Measurements from ENCODE around the gene BUB1. TPM values are rescaled to one million over a fixed set of nuclear protein-coding genes. Genes with fewer than 3 reads are reported as not detected.
"Not testable (repeated sequence)": the region's sequence is repeated elsewhere in the genome, so short reads cannot be mapped to it uniquely, and the experiment has no call there.

The BUB1 gene
- total RNA-seq, 1 donor from 2014 or later, result 7.3 TPM

- no peaks in the 10 kb centered on the region for H3K9me3 Mint-ChIP-seq (ENCODE audit: unreplicated experiment)
- H3K4me1 Mint-ChIP-seq (ENCODE audit: unreplicated experiment), result no peaks in the 10 kb centered on the region
- no peaks in the 10 kb centered on the region for H3K36me3 Mint-ChIP-seq (ENCODE audit: unreplicated experiment)
- H3K27me3 Mint-ChIP-seq (ENCODE audit: unreplicated experiment), result peaks cover 79% of the 10 kb centered on the region
- no peak overlapping the region for H3K4me3 Mint-ChIP-seq (ENCODE audit: unreplicated experiment)
- TF ChIP-seq CTCF (IDR thresholded peaks at IDR 0.05), result no peak
- no peak overlapping the region for H3K27ac Mint-ChIP-seq (ENCODE audit: unreplicated experiment)
- no peak for DNase-seq (ENCODE audit: extremely low spot score, unreplicated experiment)
Measured at GRCh38 chr2:110702514-110703380, 24.9 kb upstream of the BUB1 start.

GRCh38 chr2:110698253-110698652 lies 20.4 kb upstream of the BUB1 start:
- DNase-seq (ENCODE audit: extremely low spot score, unreplicated experiment); H3K4me3 Mint-ChIP-seq (ENCODE audit: unreplicated experiment); H3K36me3 Mint-ChIP-seq (ENCODE audit: unreplicated experiment); H3K27ac Mint-ChIP-seq (ENCODE audit: unreplicated experiment); H3K4me1 Mint-ChIP-seq (ENCODE audit: unreplicated experiment); H3K9me3 Mint-ChIP-seq (ENCODE audit: unreplicated experiment): not testable (repeated sequence)
- H3K27me3 Mint-ChIP-seq (ENCODE audit: unreplicated experiment), result peaks cover 58% of the 10 kb centered on the region

GRCh38 chr2:110695146-110695898 lies 17.5 kb upstream of the BUB1 start:
- not testable (repeated sequence) for H3K4me1 Mint-ChIP-seq (ENCODE audit: unreplicated experiment); DNase-seq (ENCODE audit: extremely low spot score, unreplicated experiment); H3K9me3 Mint-ChIP-seq (ENCODE audit: unreplicated experiment); H3K36me3 Mint-ChIP-seq (ENCODE audit: unreplicated experiment); H3K4me3 Mint-ChIP-seq (ENCODE audit: unreplicated experiment); H3K27ac Mint-ChIP-seq (ENCODE audit: unreplicated experiment)
- H3K27me3 Mint-ChIP-seq (ENCODE audit: unreplicated experiment), result peaks cover 52% of the 10 kb centered on the region

- Mint-ChIP-seq H3K27ac (ENCODE audit: unreplicated experiment) (no peak overlapping the region), H3K27me3 (ENCODE audit: unreplicated experiment) (peaks cover 63% of the 10 kb centered on the region), H3K4me1 (ENCODE audit: unreplicated experiment) (no peaks in the 10 kb centered on the region), H3K36me3 (ENCODE audit: unreplicated experiment) (no peaks in the 10 kb centered on the region), H3K9me3 (ENCODE audit: unreplicated experiment) (peaks cover 11% of the 10 kb centered on the region), H3K4me3 (ENCODE audit: unreplicated experiment) (no peak overlapping the region)
- DNase-seq (ENCODE audit: extremely low spot score, unreplicated experiment), result no peak
- TF ChIP-seq CTCF (IDR thresholded peaks at IDR 0.05), result no peak
Measured at GRCh38 chr2:110691612-110692258, 13.9 kb upstream of the BUB1 start.

- H3K4me3 Mint-ChIP-seq (ENCODE audit: unreplicated experiment), result no peak overlapping the region
- peaks cover 11% of the 10 kb centered on the region for H3K9me3 Mint-ChIP-seq (ENCODE audit: unreplicated experiment)
- no peak overlapping the region for H3K27ac Mint-ChIP-seq (ENCODE audit: unreplicated experiment)
- H3K36me3 Mint-ChIP-seq (ENCODE audit: unreplicated experiment), result no peaks in the 10 kb centered on the region
- peaks cover 70% of the 10 kb centered on the region for H3K27me3 Mint-ChIP-seq (ENCODE audit: unreplicated experiment)
- no peak for TF ChIP-seq CTCF (IDR thresholded peaks at IDR 0.05)
- no peaks in the 10 kb centered on the region for H3K4me1 Mint-ChIP-seq (ENCODE audit: unreplicated experiment)
- DNase-seq (ENCODE audit: extremely low spot score, unreplicated experiment), result no peak
Measured at GRCh38 chr2:110690083-110690965, 12.5 kb upstream of the BUB1 start.

All from osteocyte (in vitro differentiated cells).